Psoas muscle (tissue), 7 donors: Measurements from ENCODE around the gene TSPAN8. TPM values are rescaled to one million over a fixed set of nuclear protein-coding genes. Genes with fewer than 3 reads are reported as not detected.

Experiments used
- polyA plus RNA-seq, 3 donors: library from polyadenylated mRNA; stranded (reverse); fragments of 200-250 nt; gene quantifications; one replicate each; pipeline ENCODE4 v1.2.3, GENCODE V29; 2013
- total RNA-seq, 4 donors: library from RNA; stranded (reverse); fragmentation: NEBNext Ultra II Directional in 2 of 4; extraction: Animal tissue kit (Norgen Biotek cat#: 25700) in 2 of 4; gene quantifications; one replicate each; pipeline versions ENCODE4 v1.2.1 to v1.2.4, GENCODE V29; 2021 to 2023
- donor health status: healthy with polysubstance abuse.
- donor health status: DM: no; HTN: no; CAD: no; lungs with moderate emphysema.
- donor health status: Bipolar disorder and iron deficiency.
- donor health status: healthy.
- donor health status: DM: no; HTN: no; CAD: no.
- donor health status: DM: no; HTN: no; CAD: no.
- donor health status: DM: yes; HTN: yes; CAD: no.

The TSPAN8 gene
- total and polyA plus RNA-seq, 7 donors: 1.4 to 63.1 (median 10.9) TPM

Other genes starting within 250 kb of the TSPAN8 start
- gene PTPRR, start 237.3 kb downstream of the TSPAN8 start, total RNA-seq: under 1 TPM; 0.08 to 0.32 (median 0.23) TPM
- under 1 TPM; 0.15 to 0.35 (median 0.31) TPM for gene PTPRR, start 237.3 kb downstream of the TSPAN8 start, polyA plus RNA-seq